WERI-Rb-1 (cell line): ENCODE results near the gene TMEM205.
A peak's percentile ranks its signal among the peaks of the same experiment; 100 is the strongest.
"Not testable (repeated sequence)": the region's sequence is repeated elsewhere in the genome, so short reads cannot be mapped to it uniquely, and the experiment has no call there.

Experiments used
- DNase-seq: peaks from one replicate; pipeline ENCODE4 v3.0.0-alpha.2; 2020
- H3K27ac ChIP-seq: fragments of 250-450 bp; sonication (Bioruptor Pico); 2 replicates; pipeline ENCODE4 v1.5.1; 2020; ENCODE audit warnings: mild to moderate bottlenecking, moderate library complexity
- H3K27me3 ChIP-seq: fragments of 250-450 bp; sonication (Bioruptor Pico); 2 replicates; pipeline ENCODE4 v1.5.1; 2021; ENCODE audit warnings: mild to moderate bottlenecking, low read depth, moderate library complexity; ENCODE audit not compliant: insufficient read depth, severe bottlenecking
- H3K36me3 ChIP-seq: fragments of 250-450 bp; sonication (Bioruptor Pico); 2 replicates; pipeline ENCODE4 v1.5.1; 2020; ENCODE audit warnings: mild to moderate bottlenecking, moderate library complexity
- H3K4me3 ChIP-seq: 2 replicates; pipeline ENCODE4 v1.5.1; 2011; ENCODE audit warnings: low read depth, mild to moderate bottlenecking, control low read depth, low read length
- H3K9me3 ChIP-seq: fragments of 250-450 bp; sonication (Bioruptor Pico); 2 replicates; pipeline ENCODE4 v1.5.1; 2021; ENCODE audit warnings: mild to moderate bottlenecking, moderate library complexity; ENCODE audit not compliant: severe bottlenecking
- CTCF ChIP-seq: IDR thresholded peaks from 2 replicates; pipeline ENCODE4 v1.5.1; 2011; ENCODE audit warnings: low read depth, mild to moderate bottlenecking, control low read depth, inconsistent platforms, low read length

TMEM205 gene

GRCh38 chr19:11322269-11323024 is 23.6 kb downstream of the TMEM205 start:
- DNase-seq, result no peak
- Histone ChIP-seq H3K36me3 (peaks cover 14% of the 10 kb centered on the region; the same call in 1 of the 2 replicates), H3K4me3 (no peak overlapping the region), H3K27me3 (no peaks in the 10 kb centered on the region), H3K9me3 (no peaks in the 10 kb centered on the region), H3K27ac (no peak overlapping the region)
- TF ChIP-seq CTCF, result no peak

- no peaks in the 10 kb centered on the region for H3K9me3 ChIP-seq
- no peak overlapping the region for H3K4me3 ChIP-seq
- H3K27me3 ChIP-seq, result no peaks in the 10 kb centered on the region
- H3K27ac ChIP-seq, result peak overlapping the region; percentile 43
- peak; percentile 78 for DNase-seq
- peak; percentile 40; the same call in 1 of the 2 replicates for TF ChIP-seq CTCF
- H3K36me3 ChIP-seq, result peaks cover 7% of the 10 kb centered on the region; the same call in 1 of the 2 replicates
Measured at GRCh38 chr19:11321191-11322126, 24.6 kb downstream of the TMEM205 start.

- not testable (repeated sequence) for H3K36me3 ChIP-seq, H3K27me3 ChIP-seq, H3K4me3 ChIP-seq, H3K9me3 ChIP-seq, DNase-seq
- H3K27ac ChIP-seq, result peak overlapping the region; percentile 43
Measured at GRCh38 chr19:11320278-11320995, 25.6 kb downstream of the TMEM205 start.

- H3K27me3 ChIP-seq, result no peaks in the 10 kb centered on the region
- no peak overlapping the region for H3K4me3 ChIP-seq
- H3K36me3 ChIP-seq, result no peaks in the 10 kb centered on the region
- no peak for TF ChIP-seq CTCF
- H3K27ac ChIP-seq, result no peak overlapping the region
- peaks cover 4% of the 10 kb centered on the region for H3K9me3 ChIP-seq
- no peak for DNase-seq
Measured at GRCh38 chr19:11306337-11306736, 39.7 kb downstream of the TMEM205 start.

GRCh38 chr19:11304936-11305335 is 41.1 kb downstream of the TMEM205 start:
- Histone ChIP-seq H3K27ac (no peak overlapping the region), H3K27me3 (no peaks in the 10 kb centered on the region), H3K9me3 (peaks cover 4% of the 10 kb centered on the region), H3K4me3 (no peak overlapping the region), H3K36me3 (no peaks in the 10 kb centered on the region)
- TF ChIP-seq CTCF, result no peak
- no peak for DNase-seq

- no peaks in the 10 kb centered on the region for H3K36me3 ChIP-seq
- no peaks in the 10 kb centered on the region for H3K27me3 ChIP-seq
- H3K4me3 ChIP-seq, result no peak overlapping the region
- H3K27ac ChIP-seq, result no peak overlapping the region
- H3K9me3 ChIP-seq, result peaks cover 4% of the 10 kb centered on the region
- no peak for DNase-seq
- no peak for TF ChIP-seq CTCF
Measured at GRCh38 chr19:11300811-11301120, 45.3 kb downstream of the TMEM205 start.
